Activated CD4-positive, alpha-beta T cell treated with anti-CD3 and anti-CD28 coated beads, Interleukin-10, Interleukin-2, amounts not matched to agents 100 ng/mL and 50 ng/mL, durations not matched to agents 16 hours and 8 hours (primary cell): ENCODE results near the gene ZCCHC7.
"Not testable (repeated sequence)": the region's sequence is repeated elsewhere in the genome, so short reads cannot be mapped to it uniquely, and the experiment has no call there.

Experiments
- DNase-seq: peaks from one replicate; pipeline ENCODE4 v3.0.0-alpha.2; 2020

Gene ZCCHC7

DNA sequence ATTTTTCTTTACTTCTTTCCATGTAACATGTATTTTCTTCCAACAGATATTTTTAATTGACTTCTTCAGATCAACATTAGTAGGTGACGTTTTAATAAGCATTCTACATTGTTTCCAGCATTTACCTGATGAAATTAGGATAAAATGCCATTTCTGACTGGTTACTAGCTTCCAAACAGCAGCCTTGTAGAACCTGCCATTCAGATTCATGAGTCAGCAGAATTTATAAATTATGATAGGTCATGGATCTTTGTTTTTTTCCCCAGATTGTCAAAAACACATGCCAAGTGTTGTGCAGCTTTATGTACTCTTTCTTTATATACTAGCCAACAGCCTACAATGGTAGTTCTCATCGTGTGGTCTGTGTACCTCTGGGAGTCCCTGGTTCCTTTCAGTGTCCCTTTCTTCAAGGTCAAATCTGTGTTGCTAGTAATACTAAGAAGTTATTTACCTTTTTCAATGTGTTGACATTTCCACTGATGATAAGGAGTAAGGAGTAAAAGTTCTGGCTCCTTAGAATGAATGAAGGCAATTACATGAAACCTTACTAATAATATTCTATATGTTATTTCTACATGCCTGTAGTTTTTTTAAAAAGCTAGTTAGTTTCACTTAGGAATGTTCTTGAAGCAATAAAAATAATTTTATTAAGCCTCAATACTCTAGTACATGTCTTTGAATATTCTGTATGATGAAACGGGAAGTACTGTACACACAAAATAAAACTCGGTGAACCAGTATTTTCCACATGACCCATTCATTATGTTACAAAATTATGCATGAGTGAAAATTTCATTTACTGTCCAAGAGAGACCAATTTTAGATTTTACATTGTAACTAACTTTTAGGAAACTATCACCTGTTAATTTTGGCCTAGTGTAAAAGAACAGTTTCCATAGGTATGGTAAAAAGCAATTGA lies 135.8 kb downstream of the ZCCHC7 start:
- no peak for DNase-seq

DNA sequence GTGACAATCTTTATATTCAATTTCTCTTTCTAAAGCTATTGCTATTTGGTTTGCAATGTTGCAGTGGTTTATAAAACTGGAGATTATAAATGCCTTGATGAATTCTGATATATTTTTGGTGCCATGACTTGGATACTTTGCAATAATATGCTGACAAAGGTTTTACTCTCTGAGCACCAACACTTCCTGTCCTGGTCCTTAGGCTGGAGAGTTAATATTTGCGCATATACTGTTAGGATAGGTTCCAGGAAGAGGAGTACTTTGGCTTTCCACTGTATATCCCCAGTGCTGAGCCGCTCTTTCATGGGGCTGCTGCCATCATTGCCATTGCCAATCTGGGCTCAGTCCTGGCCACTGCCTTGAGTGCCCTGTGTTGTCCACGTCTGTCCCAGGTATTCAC lies 139.6 kb downstream of the ZCCHC7 start:
- DNase-seq = no peak

DNA sequence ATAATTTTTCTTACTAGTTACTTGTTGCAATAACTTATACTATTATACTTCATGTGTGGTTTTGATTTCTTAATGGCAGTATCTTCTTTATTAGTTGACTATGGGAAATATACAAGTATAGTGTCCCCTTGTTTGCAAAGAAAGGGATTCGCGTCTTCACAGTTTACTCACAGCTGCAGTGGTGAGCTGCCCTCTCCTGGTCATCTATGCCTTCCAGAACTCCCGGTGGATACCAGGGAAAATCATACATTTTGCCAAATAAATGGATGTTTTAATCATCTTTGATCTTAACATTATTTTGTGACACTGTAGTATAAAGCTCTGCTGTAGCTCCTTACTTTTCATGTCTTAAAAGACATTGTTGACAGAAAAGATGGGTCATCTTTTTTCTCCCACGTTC lies 142.0 kb downstream of the ZCCHC7 start:
- DNase-seq = no peak

DNA sequence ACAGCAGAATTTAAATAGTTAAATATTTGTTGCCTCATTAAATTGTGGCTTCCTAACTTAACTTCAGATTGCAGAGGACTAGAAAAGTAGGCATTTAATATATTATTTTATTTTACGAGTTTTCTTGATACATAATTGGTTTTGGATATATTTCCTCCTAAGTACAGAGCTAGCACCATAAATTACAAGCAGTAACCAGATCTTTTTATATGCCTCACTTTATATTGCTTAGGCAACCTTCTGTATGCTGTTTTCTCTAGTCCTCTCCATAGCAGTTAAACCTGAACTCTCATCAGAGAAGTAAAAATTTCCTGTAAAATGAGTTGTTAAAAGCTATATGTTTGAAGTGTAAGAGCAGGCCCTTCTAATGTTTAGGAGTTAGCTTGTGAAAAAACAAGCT lies 144.2 kb downstream of the ZCCHC7 start:
- no peak for DNase-seq

DNA sequence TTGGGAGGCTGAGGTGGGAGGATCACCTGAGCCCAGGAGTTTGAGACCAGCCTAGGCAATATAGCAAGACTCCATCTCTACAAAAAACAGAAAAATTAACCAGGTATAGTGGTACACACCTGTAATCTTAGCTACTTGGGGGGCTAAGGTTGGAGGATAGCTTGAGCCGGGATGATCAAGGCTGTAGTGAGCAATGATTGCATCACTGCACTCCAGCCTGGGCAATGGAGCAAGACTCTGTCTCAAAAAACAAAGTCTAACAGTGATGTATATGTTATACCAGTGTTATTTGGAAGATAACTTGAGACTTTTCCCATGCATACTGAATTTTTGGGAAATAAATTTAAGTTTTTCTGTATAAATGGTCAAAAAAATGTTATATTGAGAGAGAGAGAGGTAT lies 146.3 kb downstream of the ZCCHC7 start:
- DNase-seq = no peak

DNA sequence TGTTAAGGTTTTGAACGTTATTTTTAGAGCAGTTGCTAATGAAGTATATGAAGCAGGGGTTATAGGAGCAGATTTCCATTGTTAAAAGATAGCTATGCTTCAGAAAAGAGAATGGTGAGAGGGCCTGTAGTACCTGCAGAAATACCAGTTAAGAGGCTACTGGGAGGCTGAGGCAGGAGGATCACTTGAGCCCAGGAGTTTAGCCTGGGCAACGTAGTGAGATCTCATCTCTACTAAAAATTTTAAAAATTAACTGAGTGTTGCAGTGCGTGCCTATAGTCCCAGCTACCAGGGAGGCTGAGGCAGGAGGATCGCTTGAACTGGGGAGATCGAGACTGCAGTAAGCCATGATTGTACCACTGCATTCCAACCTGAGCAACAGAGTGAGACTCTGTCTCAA lies 148.8 kb downstream of the ZCCHC7 start:
- no peak for DNase-seq

DNA sequence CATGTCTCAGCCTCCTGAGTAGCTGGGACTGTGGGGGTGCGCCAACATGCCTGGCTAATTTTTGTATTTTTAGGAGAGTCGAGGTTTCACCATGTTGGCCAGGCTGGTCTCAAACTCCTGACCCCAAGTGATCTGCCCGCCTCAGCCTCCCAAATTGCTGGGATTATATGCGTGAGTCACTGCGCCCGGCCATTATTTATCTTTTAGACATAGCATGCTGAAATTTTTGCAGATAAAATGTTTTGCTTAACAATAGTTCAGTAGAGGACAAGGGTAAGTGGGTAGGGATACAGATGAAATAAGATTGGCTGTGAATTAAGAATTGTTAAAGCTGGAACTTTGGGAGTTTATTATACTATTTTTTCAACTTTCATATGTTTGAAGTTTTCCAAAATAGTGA lies 151.3 kb downstream of the ZCCHC7 start:
- DNase-seq = no peak

DNA sequence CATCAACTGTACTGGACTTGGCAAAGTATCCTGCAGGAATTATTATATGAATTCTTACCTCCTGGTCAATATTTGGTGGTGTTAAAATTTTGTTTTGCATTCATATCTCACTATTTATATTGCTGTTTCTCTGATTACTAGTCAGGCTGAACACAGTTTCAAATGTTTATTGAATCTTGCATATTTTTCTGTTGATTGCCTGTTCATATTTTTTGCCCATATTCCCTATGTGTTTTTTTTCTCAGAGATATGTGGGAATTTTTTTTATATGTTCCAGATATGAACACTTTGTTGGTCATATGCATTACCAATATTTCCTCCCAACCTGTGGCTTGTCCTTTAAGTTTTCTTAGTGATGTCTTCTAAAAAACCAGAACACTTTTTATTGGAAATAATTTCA lies 153.2 kb downstream of the ZCCHC7 start:
- no peak for DNase-seq

DNA sequence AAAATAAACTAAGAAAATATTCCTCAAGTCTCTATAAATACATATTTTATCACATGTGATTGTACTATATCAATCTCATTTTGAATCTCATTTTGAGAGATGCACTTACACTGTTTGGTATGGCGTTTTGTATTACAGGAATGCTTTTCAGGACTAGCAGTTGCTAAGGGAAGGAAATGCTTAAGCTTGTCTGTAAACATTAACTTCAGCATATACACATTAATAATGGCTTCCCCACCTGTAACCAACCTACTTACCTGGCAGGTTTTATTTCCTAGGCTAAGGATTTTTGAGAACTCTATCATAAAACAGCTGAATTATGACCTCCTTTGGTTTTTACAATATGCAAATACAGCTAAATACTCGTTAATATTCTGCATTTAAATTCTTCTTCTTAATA lies 161.2 kb downstream of the ZCCHC7 start:
- no peak for DNase-seq

DNA sequence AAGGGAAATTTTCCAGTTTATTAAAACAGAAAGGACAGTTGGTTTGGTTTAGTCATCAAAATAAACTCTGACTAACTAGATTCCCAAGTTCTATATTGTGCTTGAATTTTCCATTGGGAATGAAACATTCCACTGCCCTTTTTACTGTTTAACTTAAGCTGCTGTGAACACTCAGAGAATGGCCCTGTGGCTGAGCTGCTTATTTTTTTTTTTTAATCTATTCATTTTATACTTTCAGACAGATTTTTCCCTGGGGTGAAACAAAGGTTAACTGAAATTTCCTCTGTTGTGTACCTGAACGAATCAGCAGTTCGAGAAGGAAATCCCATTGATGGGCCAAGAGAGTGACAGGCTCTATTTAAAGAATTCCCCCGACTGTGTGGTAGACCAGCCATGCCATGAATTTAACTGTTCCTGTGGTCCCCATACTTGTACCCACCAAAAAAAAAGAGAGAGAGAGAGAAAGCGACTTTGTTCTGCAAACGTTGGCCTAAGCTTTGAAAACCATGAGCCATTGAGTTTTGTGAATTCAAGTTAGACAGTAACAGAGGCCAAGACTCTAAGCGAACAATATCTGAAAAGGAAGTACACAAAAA lies 163.5 kb downstream of the ZCCHC7 start:
- DNase-seq = no peak

DNA sequence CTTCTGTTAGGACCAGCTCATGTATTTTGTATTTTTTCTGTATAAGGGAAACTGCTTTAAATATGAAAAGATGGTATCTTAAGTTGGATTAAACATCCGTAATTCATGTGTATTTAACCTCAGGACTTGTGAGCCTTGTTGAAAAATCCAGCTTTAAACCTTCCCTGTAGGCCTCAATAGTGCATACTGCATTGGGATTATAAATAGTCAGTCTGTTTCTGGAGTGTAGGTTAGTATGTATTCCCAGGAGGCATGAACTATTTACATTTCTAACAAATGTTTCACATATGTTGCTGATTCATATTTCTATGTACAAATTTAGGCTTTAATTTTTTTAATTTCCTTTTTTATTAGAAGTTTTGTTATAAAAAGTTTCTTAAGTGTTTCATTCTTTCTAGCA lies 164.3 kb downstream of the ZCCHC7 start:
- no peak for DNase-seq

DNA sequence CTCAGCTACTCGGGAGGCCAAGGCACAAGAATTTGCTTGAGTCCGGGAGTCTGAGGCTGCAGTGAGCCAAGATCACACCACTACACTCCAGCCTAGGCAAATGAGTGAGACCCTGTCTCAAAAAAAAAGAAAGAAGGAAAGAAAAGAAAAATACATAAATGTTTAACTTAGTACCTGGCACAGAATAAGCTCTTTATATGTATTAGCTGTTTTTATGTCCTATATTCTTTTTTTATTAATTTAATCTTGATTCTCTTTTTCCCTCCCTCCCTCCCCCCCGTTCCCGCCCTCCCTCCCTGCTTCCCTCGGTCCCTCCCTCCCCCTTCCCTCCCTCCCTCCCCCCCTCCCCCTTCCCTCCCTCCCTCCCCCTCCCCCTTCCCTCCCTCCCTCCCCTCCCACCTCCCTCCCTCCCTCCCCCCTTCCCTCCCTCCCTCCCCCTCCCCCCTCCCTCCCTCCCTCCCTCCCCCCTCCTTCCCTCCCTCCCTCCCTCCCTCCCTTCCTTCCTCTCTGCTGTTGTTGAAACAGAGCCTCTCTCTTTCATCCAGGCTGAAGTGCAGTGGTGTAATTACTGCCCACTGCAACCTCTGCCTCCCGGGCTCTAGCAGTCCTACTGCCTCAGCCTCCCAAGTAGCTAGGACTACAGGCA lies 166.3 kb downstream of the ZCCHC7 start:
- no peak for DNase-seq

DNA sequence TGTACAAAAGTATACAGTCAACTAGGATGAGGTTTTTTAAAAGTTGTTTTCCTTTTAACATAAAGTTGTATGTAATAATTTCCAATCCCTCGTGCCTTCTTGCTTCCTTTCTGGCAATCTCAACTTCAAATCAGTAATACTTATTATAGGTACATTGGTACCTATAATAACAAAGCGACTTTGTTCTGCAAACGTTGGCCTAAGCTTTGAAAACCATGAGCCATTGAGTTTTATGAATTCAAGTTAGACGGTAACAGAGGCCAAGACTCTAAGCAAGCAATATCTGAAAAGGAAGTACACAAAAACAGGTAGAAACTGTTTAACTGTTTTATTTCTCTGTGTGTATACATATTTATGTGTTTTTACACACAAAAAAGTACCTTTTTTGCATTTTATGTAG lies 166.9 kb downstream of the ZCCHC7 start:
- no peak for DNase-seq

DNA sequence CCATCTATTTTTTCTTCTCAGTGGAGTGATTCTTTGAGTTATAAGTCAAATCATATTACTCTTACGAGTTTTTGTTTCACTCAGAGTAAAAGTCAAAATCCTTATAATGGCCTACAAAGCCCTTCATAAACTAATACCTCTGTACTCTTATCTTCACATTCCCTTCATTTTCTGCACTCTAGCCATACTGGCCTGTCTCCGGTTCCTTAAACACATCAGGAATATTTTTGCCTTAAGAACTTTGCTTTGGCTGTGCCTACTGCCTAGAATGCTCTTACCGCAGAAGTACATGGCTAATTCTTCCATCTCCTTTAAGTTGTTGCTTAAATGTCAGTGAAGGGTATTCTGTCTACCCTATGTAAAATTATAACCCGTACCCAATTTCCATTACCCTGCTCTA lies 169.3 kb downstream of the ZCCHC7 start:
- DNase-seq = no peak

DNA sequence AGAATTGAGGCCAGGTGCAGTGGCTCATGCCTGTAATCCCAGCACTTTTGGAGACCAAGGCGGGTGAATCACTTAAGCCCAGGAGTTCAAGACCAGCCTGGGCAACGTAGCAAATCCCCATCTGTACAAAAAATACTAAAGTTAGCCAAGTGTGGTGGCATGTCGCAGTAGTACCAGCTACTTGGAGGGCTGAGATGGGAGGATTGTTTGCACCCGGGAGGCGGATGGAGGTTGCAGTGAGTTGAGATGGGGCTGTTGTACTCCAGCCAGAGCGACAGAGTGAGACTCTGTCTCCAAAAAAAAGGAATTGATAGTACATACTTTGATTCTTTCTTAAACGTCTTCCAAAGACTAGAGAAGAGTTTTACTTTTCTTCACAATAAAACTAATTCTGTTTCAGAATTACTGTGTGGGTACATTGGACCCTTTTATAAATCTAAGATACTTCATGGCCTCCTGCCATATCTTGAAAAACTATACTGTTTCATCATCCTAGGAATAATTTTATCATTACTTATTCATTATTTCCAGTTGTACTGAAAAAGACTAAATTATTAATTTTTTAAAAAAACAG lies 170.1 kb downstream of the ZCCHC7 start:
- no peak for DNase-seq

DNA sequence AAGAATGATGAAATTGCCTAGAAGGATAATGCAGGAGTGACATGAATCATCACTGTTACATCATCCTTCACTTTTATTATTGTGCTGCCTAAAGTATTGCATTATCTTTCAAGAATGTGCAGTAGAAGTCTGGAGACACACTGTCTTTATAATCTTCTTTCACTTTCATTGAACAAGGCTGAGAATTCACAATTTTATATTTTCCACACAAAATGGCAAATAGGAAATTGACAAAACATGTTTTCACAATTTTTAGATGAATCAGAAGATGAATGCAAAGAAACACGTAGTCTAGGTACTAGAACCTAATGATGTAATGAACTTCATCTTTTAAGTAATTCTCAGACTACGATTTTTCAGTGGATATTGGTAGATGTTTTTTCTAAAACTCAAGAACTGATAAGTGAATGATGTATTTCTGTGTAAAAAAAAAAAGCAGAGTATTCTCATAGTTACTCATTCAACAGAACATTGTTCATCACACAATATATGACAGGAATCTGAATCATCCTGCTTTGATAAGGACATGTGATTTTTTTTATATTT lies 170.6 kb downstream of the ZCCHC7 start:
- peak; percentile 59 for DNase-seq

DNA sequence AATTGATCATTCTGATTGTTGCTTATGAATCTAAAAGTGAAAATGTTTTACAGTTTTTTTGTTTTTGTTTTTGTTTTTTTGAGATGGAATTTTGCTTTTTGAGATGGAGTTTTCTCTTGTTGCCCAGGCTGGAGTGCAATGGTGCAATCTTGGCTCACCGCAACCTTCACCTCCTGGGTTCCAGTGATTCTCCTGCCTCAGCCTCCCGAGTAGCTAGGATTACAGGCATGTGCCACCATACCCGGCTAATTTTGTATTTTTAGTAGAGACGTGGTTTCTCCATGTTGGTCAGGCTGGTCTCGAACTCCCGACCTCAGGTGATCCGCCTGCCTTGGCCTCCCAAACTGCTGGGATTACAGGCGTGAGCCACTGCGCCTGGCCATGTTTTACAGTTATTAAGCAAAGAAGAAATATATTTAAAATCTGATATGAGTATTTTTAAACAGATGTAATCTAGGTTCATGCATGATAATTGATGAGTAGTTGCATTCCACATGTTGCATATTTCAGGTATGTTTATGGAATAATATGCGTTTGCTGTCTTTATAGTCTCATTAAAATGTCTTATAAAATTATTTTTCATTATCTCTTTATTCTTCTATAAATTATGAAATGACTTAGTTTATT lies 171.4 kb downstream of the ZCCHC7 start:
- DNase-seq = not testable (repeated sequence)

DNA sequence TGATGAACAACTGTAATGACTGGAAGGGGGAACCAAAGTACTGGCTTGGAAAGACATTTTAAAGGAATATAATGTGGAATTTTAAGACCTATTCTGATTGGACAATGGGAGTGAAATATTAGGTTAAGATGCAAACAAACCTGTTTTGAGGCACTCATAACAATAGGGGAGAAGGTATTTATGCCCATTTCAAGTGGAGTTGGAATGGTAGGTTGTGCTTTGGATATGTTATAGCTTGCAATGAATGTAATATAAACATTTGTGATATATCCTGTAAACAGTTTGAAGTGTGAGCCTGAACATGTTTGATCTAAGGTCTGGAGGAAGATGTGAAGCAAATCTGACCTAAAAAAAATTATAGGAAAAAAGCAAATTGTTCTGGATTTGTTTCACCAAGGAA lies 172.5 kb downstream of the ZCCHC7 start:
- DNase-seq = no peak

DNA sequence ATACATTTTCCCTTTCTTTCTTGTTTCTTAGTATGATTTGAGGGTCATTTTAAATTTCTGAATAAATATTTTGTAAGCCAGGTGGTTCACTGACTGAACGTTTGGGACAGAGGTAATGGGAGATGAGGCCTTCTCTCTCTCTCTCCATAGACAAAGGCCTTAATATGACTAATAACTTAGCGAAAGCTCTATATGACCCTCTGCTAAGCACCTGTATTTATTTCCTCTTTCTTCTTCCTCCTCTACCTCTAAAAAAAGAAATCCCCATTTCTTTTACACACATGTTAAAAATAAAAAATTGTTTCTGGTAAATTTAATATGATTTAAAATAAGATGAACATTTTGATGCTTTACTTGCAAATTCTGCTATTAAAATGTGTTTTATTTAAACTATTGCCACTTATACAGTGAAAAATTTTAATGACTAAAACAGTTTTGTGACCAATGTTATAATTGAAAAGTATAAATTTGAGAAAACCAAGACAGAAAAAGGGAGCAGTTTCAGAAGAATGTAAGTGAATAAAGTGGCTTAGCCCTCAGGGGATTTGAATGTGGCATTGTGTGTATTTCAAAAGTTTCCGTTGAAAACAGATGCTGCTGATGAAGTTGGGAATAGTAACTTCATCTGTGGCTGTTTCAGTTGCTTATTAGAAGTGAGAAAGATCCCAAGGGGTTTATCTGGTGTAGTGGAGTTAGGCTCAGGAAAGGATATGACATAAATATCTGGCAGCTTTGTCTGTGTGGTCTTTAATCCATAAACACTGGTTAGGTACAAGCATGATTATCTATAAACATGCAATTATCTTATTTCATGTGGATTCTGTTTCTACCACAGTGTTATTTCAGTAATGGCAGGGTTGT lies 173.5 kb downstream of the ZCCHC7 start:
- DNase-seq = no peak

DNA sequence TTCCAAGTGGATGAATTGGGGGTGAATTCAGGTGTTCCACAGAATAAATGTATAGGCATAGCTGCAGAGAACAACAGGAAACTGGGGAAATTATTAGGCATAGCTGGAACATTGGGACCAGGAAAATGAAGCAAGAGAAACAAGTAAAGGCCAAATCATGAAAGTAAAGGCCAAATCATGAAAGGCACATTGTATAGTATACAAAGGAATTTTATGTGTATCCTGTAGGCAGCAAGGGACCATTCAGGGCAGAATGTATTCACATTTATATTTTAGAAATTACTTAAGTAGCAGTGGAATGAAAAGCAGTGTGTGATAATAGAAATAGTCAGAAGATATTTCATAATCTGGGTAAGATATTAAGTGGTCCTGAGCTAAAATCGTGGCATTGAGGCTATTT lies 174.8 kb downstream of the ZCCHC7 start:
- DNase-seq = no peak

DNA sequence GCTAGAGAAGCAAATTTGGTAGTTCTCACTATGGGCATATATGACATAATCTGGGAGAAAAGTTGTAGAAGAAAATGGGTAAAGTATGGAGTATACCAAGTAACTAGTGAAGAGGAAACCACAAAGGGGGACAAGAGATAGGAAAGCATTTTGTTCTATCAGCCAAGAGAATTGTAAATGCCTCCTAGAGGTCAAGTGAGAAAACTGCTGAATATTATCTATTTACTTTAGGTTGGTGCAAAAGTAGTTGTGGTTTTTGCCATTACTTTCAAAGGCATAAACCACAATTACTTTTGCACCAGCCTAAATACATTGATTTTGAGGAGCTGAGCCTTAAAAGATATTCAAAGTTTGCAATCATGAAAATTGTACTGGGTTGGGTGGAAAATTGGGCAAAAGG lies 175.4 kb downstream of the ZCCHC7 start:
- no peak for DNase-seq

DNA sequence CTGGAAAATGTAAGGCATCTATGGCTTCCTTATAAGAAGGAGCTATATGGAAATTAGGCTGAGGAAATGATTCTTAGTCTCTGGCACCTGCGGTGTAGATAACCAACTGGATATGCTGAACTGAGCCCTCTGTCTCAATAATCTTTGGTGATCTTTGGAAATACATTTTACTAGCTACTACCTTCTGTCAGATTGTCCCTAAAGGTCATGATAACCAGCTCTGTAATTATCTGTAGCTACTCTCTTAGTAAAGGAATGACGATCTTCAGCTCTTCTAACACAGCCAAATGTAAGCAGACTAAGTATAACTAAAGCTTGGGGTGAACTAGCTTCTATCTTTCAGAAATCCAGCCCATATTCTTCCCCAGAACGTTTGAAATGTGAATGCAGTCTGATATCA lies 177.2 kb downstream of the ZCCHC7 start:
- no peak for DNase-seq
